Middle frontal gyrus (tissue), 1 donor: ENCODE results near the gene COL8A2.

Experiments used
- DNase-seq: peaks from one replicate; pipeline ENCODE4 v3.0.0-alpha.2; 2015; ENCODE audit warnings: low spot score; ENCODE audit errors: extremely low spot score

Gene COL8A2

DNA sequence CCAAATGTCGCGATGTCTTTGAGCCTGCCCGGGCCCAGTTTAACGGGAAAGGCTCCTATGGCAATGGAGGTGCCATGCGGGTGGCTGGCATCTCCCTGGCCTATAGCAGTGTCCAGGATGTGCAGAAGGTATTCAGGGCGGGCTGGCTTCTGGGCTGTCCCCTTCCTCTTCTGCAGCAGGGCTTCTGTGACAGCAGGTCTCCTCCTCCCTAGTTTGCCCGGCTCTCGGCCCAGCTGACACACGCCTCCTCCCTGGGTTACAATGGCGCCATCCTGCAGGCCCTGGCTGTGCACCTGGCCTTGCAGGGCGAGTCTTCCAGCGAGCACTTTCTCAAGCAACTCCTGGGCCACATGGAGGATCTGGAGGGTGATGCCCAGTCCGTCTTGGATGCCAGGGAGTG, 33.3 kb downstream of the COL8A2 start:
- DNase-seq = no peak

DNA sequence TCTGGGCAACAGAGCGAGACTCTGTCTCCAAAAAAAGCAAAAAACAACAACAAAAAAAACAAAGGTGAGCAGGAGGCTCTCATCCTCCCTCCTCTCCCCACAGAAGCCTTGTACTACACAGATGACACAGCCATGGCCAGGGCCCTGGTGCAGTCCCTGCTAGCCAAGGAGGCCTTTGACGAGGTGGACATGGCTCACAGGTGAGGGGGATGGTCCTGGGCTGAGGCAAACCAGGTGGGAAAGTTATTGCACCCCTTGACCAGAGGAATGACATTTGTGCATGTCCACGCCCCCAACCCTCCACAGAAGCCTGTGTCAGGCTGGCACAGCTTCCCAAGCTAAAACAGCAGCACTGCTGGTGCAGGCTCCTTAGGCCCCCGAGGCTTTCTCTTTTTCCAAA, 33.9 kb downstream of the COL8A2 start:
- no peak for DNase-seq

DNA sequence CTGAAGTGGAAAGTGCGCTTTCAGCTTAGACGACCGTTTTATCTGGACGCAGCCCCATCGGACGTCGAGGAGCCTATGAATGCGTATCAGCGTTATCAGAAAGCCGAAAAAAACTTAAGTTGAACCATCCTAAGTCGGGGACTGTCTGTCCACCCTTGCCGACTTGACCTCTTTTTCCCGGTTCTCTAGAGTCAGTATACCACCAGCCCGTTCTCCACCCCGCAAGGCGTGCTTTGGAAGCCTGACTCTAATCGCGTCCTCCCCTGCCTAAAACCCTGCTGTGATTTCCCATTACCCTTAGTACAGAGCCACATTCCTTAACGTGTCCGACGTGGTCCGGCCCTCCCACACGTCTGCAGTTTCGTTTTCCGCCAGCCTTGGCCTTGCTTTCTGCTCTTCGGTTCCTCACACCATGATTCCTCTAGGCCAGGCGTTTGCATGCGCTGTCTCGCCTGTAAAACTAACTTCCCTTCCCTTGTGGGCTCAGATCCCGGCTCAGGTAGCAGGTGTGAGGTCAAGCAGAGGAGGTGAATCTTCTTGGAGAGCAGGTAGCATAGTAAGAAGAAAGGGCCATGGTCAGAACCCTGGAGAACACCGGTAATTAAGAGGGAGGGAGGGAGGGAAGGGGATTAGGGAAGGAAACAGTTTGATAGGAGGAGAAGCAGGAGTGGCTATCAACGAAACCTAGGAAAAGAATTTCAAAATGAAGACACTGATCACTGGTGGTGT, 35.5 kb downstream of the COL8A2 start:
- no peak for DNase-seq

DNA sequence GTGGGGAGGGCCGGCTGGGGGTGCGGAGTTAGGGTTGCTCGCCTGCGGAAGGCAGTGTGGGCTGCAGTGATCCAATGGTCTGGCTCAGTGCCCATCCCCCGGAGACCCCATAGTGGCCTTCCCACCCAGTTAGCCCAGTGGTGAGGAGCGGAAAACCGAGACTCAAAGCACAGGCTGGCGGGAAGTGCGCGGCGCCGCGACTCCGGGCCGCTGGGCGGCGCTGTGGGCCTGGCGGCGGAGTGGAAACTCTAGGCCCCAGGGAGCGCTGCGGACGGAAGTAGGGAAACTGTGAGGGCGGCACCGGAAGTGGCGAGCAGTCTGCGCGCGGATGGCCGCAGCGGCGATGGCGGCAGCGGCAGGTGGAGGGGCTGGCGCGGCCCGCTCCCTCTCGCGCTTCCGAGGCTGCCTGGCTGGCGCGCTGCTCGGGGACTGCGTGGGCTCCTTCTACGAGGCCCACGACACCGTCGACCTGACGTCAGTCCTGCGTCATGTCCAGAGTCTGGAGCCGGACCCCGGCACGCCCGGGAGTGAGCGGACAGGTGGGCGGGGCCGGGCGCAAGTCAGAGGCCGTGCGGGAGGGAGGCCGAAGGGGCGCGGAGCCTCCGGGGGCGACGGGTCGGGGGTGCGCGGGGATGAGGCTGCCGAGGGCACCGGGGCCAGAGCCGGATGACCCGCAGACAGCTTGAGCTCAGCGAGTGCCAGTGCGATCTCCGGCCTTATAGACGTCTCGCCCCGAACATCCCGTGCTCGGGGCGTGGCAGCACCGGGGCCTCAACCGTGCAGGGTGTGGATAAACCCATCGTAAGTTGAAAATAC, 36.2 kb downstream of the COL8A2 start, which contains the start of gene ADPRS:
TSS of gene ADPRS (plus strand) at position 316 of the 816 bp plus-strand sequence. CDS start at position 329, 13 bp downstream.
- DNase-seq = peak; percentile 77

DNA sequence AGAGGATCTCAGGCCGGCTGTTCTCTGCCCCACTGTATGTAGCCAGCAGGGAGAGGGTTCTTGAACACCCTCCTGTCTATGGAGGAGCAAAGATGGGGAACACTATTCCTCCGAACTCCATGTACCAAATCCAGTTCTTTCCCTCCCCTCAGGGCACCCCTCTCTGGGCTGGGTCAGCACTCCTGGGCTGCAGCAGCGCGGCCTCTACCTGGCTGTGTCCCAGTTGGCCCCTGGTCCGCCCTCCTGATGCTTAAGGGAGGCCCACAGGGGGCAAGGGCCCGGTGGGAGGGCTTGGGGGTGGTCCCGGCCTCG, 36.8 kb downstream of the COL8A2 start:
- DNase-seq = no peak

DNA sequence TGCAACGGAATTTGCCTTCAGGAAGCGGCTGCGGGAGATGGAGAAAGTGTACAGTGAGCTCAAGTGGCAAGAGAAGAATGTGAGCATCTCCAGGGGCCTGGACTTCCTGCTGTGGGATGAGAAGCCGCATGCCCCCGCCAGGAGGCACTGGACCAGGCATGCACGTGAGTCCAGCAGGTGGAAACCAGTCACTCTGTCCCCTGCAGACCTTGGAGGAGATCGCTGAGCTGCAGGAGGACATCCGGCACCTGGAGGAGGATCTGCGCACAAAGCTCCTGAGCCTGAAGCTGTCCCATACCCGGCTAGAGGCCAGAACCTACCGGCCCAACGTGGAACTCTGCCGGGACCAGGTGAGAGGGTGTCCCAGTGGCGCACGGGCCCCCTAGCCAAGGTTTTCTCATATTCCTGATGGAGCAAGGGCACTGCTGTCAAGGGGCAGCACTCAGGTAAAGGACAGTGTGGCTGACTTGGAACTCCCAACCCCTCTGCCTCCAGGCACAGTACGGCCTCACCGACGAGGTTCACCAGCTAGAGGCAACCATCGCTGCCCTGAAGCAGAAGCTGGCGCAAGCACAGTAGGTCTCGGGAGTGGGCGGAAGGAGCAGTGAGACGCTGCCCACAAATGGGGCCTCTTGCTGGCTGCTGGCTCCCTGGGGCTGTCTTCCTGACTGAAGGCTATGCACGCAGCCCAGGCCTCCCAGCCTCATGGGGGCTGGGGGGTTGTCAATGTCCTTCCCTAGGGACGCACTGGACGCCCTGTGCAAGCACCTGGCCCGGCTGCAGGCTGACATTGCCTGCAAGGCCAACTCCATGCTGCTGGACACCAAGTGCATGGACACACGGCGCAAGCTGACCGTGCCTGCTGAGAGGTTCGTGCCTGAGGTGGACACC, 37.5 kb downstream of the COL8A2 start:
- DNase-seq = no peak

DNA sequence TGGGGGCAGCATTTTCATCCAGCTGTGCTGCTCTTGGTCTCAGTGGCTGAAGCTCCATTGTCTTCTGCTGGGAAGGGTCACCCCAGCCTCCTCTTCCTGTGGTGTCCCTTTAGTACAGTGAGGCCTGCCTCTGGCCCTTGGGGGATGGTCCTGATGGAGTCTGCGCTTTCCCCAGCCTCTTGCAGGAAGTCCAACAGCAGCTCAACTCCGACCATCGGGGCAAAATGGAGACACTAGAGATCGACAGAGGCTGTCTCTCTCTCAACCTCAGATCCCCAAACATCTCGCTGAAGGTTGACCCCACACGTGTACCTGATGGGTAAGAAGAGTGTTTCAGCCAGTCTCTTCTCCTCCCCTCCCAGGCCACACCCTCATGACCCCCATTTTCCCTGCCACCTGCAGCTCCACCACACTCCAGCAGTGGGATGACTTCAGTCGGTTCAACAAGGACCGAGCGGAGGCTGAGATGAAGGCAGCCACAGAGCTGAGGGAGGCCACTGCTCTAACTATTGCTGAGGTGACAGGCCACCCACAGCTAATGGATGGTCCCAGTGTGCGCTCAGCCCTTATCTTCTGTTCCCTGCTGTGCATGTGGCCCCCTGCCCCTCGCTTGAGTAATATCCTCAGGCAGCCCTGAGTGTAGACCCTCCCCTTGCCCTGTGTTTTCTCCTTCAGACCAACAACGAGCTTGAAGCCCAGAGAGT, 38.3 kb downstream of the COL8A2 start:
- DNase-seq = no peak

DNA sequence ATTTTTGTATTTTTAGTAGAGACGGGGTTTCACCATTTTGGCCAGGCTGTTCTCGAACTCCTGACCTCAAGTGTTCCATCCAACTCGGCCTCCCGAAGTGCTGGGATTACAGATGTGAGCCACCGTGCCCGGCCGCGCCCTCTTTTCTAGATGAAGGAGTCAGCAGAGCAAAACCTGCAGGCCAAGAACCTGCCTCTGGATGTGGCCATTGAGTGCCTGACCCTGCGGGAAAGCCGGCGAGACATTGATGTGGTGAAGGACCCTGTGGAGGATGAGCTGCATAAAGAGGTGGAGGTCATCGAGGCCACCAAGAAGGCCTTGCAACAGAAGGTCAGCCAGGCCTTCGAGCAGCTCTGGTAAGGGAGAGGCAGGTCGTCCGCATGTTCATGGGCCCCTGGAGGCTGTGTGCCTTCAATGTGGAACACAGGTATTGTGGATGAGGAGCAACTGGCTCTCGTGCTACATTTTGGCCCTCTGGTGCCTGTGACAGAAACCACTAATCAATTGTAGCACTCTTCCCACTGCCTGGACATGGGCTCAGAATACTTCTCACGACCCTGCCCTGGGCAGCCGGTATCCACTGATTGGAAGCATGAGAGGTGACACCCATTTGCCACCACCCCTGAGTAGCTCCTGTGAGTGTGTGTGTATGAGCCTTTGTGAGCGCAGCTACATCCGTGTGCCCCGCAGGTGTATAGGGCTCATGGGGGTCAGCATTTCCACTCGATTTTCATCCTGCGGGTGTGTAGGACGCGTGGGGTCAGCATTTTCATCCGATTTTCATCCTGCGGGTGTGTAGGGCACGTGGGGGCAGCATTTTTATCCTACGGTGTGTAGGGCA, 39.1 kb downstream of the COL8A2 start:
- DNase-seq = no peak

DNA sequence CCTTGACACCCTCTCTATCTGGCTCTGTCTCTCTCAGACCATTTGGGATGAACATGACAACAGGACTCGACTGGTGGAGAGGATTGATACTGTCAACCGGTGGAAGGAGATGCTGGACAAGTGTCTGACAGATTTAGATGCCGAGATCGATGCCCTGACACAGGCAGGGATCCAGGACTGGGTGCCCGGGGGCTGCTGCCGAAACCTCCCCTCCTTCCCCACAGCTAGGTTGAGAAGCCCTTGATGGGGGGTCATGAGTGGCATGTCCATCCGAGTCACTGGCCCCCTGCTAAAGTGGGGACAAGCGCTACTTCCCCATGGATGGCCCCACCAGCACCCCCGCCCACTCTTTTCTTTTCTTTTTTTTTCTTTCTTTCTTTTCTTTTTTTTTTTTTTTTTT, 39.9 kb downstream of the COL8A2 start:
- no peak for DNase-seq

DNA sequence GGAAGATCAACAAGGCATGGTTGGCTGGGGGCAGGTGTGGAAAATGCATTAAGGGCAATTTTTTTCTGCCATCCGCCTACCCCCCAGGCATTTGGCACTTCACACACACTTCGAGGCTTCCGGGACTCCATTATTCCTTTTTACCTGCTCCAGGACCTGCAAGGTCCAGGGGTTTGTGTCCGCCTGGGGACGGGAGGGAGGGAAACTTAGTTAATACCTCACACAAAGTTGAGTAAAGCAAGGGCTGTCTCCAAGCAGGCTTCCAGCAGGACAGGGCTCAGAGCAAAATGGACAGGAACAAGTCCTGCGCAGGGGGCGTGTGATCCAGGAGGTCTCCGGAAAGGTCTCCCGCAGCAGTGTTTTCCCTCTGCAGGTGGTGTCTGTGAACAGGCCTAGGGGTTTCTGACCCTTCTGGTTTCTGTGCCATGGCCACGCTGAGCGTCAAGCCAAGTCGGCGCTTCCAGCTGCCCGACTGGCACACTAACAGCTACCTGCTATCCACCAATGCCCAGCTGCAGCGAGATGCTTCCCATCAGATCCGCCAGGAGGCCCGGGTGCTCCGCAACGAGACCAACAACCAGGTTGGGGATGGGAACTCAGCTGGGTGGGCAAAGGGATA, 40.4 kb downstream of the COL8A2 start:
- DNase-seq = no peak

DNA sequence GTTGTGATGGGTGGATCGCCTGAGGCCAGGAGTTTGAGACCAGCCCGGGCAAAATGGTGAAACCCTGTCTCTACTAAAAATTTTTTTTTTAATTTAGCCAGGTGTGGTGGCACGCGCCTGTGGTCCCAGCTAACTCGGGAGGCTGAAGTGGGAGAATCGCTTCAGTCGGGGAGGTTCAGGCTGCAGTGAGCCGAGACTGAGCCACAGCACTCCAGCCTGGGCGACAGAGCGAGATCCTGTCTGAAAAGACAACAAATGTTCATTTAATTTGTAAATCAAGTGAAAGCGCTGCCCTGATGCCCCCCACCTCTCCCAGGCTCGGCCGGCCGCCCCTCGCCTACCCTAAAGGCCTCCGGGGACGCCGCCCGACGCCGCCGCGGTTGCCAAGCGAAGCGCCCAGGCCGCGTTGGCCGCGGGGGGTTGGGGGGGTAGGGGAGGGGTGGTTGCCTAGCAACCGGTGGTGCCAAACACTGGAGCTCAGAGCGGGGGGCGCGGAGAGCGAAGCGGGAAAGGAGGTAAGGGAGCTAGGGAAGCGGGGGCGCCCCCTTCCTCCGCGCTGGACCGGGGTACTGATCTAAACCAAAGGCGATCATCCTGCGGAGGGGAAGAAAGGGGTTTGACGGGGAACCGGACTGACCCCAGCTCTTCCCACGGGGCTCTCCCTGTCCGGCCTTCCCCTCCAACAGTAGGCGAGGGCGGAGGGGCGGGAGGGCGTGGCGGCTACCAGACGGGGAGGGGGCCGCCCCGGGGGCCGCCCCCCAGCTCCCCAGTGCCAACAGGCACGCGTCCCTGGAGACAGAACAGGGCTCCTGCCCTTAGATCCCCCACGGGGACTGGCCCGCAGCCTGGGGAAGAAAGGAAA, 41.2 kb downstream of the COL8A2 start, which contains the start of gene TEKT2:
TSS of gene TEKT2 (plus strand) at position 460 of the 862 bp plus-strand sequence. CDS start 828 bp downstream, outside the sequence.
- DNase-seq = no peak

DNA sequence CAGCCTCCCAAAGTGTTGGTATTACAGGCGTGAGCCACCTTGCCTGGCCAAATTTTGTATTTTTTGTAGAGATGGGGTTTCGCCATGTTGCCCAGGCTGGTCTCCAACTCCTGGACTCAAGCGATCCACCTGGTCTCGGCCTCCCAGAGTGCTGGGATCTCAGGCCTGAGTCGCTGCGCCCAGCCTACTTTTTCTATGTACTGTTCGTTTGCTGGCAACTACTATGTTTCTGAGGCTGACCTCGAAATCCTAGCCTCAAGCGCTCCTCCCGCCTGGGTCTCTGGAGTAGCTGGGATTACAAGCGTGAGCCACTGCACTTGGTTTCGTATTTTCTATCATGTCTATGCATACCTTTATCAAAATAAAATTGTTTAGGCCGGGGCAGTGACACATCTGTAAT, 41.8 kb downstream of the COL8A2 start:
- DNase-seq = no peak

DNA sequence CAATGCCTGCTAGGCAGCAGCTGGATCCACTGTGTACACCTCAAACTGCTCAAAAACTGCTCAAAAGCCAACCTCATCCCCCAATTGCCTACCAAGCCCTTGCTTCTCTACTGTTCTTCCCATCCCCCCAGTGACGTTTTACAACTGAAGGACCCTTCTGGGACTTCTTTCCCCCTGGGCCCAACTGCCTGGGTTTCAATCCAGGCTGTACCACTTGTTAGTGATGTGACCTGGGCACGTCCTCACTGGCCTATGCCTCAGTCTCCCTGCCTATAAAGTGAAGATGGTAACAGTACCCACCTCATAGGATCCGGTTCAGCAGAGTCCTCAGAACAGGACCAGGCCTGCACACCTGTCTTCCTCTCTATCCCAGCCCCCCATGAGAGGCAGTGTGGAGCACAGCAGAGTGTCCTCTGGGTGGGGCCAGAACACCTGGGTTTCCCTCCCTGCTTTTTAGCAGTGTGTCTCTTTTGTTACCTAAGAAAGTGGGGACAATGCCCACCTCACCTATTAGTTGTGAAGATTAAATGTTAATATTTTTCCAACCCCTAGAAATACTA, 43.0 kb downstream of the COL8A2 start:
- DNase-seq = no peak

DNA sequence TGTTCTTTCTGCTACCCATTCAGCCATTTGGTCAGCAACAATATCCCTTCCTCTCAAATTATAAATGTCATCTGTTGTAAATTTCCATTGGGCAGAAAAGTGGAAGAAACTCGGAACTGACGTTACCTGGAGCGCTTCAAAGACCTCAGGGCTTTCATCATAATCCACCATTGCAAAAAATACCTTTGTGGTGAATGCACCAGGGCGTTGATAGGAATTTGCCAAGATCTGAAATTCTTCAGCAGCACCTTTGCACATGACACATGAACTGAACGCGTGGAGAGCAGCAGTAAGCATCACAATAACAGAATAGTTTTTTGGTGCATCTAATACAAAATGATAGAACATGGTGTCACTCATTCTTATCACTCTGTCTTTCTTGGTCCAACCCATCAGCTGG, 44.2 kb downstream of the COL8A2 start:
- no peak for DNase-seq

DNA sequence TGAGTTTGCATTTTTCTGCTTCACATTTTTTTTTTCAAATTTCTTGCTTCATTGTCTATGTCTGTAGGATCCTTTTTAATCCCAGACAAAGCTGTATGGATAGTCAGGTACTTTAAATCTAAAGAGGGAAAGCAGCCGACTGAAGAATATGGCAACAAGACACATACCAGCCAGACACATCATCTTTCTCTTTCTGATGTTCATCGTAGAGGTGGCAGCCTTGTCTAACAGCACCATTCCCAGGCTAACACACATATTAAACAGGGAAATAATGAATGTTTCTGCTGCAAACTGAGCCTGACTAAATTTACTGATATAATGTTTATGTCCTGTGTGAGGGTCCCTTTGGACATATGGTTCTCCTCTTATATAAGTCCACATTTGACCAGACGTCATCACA, 44.8 kb downstream of the COL8A2 start:
- no peak for DNase-seq

DNA sequence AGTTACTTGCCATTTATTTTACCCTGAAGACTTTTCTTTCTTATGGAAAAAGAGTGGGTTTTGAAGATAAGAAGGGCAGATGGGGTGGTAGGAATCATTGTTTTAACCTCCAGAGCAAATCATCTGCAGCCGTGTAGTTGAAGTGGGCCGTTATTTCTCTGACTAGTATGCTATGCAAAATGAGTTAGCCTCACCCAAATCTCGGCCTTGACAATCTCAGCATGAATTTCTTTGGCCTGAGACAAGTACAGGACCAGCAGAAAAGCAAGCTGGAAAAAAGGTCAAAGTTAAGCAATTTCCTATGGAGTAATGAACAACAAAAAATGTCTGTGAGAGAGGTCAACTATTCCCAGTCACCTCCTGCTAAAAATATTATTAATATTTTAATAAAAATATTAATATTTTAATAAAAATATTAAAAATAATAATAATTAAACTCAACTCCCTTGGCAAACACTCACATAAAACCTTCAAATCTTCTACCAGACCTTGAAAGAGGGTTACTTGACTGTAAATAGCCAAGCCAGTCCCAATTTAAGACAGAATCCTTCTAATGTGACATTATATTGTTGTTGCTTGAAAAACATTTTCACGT, 47.9 kb downstream of the COL8A2 start:
- DNase-seq = no peak

DNA sequence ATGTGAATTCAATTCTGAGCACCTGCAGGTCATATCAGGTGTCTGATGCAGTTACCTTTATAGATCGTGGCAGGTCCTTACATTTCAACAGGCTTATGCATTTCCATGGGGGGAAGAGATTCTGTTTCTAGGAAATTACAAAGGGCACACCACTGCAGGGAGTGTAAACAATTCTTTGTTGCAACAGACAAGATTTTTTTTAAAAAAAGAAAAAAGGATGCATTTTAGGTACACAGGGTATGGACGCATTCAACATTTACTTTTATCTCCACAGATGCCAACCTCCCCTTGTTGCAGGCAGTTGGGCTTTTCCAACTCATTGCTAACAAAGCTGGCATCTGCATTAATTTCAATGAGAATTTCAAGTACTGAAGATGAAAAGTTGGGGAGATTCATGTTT, 54.7 kb downstream of the COL8A2 start:
- no peak for DNase-seq

DNA sequence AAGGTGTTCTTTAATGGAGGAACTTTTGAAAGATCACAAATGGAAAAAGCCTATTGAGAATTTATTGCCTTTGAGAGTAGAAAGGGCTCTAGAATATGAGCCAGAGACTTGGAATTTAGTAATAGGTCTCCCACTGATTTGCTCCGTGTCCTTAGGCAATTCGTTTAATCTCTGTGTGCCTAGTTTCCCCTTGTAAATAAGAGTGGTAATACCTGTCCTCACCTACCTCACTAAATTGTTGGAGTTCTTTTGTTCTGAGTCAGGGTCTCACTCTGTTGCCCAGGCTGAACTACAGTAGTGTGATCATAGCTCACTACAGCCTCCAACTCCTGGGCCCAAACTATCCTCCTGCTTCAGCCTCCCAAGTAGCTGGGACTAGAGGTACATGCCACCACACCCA, 56.2 kb downstream of the COL8A2 start:
- no peak for DNase-seq
